Small intestine (tissue), 7 donors: ENCODE measurements around the gene SLC17A8. TPM values are rescaled to one million over a fixed set of nuclear protein-coding genes. Genes with fewer than 3 reads are reported as not detected.

Source experiments
- DNase-seq, 2 donors: peaks; one replicate each; pipeline versions ENCODE4 v3.0.0 to v3.0.0-alpha.2; 2013
- FAIRE-seq: peaks from 2 replicates; lab custom pipeline; 2012; peaks lifted over from hg19 to GRCh38; lab: Jason Lieb, UNC
- H3K27ac ChIP-seq, 3 donors: one replicate each; pipeline ENCODE4 v1.5.1; 2013; ENCODE audit warnings: low read length in 2 of 3, mild to moderate bottlenecking in 2 of 3, control low read depth in 1 of 3, inconsistent platforms in 1 of 3, low read depth in 1 of 3, moderate library complexity in 1 of 3
- H3K27me3 ChIP-seq, 3 donors: one replicate each; pipeline ENCODE4 v1.6.1; 2013; ENCODE audit warnings: low read length in 3 of 3, inconsistent platforms in 1 of 3; ENCODE audit not compliant: control insufficient read depth in 3 of 3, insufficient read depth in 3 of 3
- H3K36me3 ChIP-seq, 3 donors: one replicate each; pipeline ENCODE4 v1.6.1; 2013; ENCODE audit warnings: low read length in 3 of 3, inconsistent platforms in 1 of 3, low read depth in 1 of 3, mild to moderate bottlenecking in 1 of 3, moderate library complexity in 1 of 3; ENCODE audit not compliant: control insufficient read depth in 3 of 3, insufficient read depth in 2 of 3
- H3K4me1 ChIP-seq, 3 donors: one replicate each; pipeline ENCODE4 v1.6.1; 2013; ENCODE audit warnings: low read length in 2 of 3, inconsistent platforms in 1 of 3, low read depth in 1 of 3, mild to moderate bottlenecking in 1 of 3, moderate library complexity in 1 of 3; ENCODE audit not compliant: control insufficient read depth in 3 of 3, insufficient read depth in 2 of 3
- H3K4me3 ChIP-seq, 3 donors: one replicate each; pipeline ENCODE4 v1.5.1; 2013; ENCODE audit warnings: low read length in 3 of 3, control low read depth in 1 of 3, inconsistent platforms in 1 of 3, low read depth in 1 of 3, mild to moderate bottlenecking in 1 of 3, moderate library complexity in 1 of 3
- H3K9me3 ChIP-seq, 2 donors: one replicate each; pipeline ENCODE4 v1.6.1; 2013; ENCODE audit warnings: low read depth in 1 of 2, low read length in 1 of 2; ENCODE audit not compliant: control insufficient read depth in 2 of 2, insufficient read depth in 1 of 2
- WGBS, 3 donors: extraction: QIAGEN DNeasy Blood & Tissue Kit; methylation state at CpG; one replicate each; pipeline ENCODE4 v1.1.7; 2013; 5-methylcytosine and 5-hydroxymethylcytosine counted together
- polyA plus RNA-seq, 4 donors: library from polyadenylated mRNA; stranded (reverse) in 3 of 4; unstranded in 1 of 4; fragments of 200-250 nt in 3 of 4; fragments of 120-200 nt in 1 of 4; gene quantifications; one replicate each; pipeline versions ENCODE4 v1.2.1 to v1.2.3, GENCODE V29; 2013
- donor health status: healthy with polysubstance abuse.
- donor health status: control.
- donor health status: control.
- donor health status: Bipolar disorder and iron deficiency.
- donor health status: healthy.

SLC17A8 gene
- polyA plus RNA-seq, 4 donors, result 0.22 to 5.6 (median 1.6) TPM

DNA sequence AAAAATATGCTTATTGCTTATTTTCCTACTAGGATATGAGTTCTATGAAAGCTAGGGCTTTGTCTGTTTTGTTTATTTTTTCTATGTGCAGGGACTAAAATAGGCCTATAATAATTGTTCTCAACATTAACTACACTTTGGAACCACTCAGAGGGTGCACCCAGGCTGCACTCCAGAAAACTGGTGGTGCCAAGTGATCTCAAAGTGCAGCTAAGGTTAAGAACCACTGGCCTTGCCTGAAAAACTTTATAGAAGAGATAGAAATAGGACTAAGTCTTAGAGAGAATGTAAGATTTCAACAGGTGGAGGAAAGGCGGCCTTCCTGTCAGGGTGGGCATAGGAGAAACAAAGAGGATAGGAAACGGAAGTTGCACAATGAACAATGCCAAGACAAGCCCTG is 79.1 kb downstream of the SLC17A8 start:
- 49 to 65% (median 51%) methylated on average over 2 of the region's 2 CpGs for WGBS, 3 donors
- Histone ChIP-seq H3K4me3 (no peak overlapping the region), H3K4me1 (peaks cover 2 to 38% (median 2%) of the 10 kb centered on the region in 3 donors), H3K27me3 (no peaks in the 10 kb centered on the region), H3K27ac (peak overlapping the region in 2 of 3 donors; percentile 14 to 33), H3K9me3 (peaks cover 0 to 9% of the 10 kb centered on the region in 2 donors), H3K36me3 (no peaks in the 10 kb centered on the region)
- DNase-seq (peak in 1 of 2 donors; percentile 57), FAIRE-seq (no peak)

DNA sequence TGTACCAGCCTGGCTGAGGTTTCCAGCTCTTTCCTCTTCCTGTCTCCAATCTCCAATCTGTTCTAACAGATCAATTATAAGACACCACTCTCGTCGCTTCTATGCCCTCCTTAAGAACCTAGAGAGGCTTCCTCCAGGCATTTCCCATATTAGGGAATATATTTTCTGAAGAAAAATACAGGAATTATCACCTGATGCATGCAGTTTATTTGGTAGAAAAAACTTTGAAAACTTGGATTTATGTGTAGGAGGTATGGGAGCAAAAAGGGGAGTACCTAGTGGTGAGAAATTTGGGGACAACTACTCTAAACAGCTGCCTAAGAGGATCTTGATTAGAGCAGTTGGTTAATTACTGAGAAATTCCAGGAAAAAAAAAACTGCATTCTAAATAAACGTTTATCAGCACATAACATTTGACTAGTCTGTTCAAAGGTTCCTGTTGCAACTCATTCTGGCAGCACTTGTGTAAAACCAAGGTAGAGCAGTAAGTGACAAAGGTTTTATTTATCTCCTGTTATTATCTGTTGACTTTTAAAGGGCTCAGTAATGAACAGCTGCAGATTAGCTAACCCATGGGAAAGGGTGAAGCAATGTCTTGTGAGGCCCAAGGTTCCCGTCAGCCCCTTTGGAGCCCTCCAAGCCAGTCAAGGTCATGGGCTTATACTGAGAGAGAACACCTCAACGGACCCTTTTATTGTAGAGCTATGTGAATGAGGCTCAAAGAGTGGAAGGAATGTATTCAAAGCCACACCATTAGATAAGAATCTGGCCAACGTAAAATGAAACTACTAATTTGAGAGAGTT is 80.4 kb downstream of the SLC17A8 start:
- DNase-seq (peak; percentile 90 to 93), FAIRE-seq (no peak)
- H3K4me1 ChIP-seq, result peaks cover 2 to 40% (median 2%) of the 10 kb centered on the region in 3 donors
- peaks cover 0 to 4% of the 10 kb centered on the region in 2 donors for H3K9me3 ChIP-seq
- no peak overlapping the region for H3K4me3 ChIP-seq
- no peaks in the 10 kb centered on the region for H3K36me3 ChIP-seq
- WGBS, 3 donors, result 10 to 44% (median 24%) methylated on average over 6 of the region's 6 CpGs
- H3K27me3 ChIP-seq, result no peaks in the 10 kb centered on the region
- peak overlapping the region; percentile 72 to 79 (median 73) for H3K27ac ChIP-seq

DNA sequence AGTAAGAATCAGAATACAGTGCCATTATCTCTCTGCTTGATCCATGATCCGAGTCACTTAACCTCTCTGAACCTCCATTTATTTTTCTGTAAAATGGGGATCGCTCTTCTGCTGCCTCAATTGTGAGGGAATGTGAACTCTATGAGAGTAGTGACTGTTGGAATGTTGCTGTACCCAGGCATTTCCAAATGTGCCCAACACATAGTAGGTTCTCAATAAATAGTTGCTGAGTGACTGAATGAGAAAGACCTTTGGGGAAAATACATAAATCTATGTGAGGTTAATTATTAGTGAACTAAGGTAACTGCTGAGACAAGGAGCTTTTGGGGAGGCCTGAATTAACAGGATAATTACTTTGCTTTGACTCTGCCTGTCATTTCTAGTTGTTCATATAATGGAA is 82.9 kb downstream of the SLC17A8 start:
- Histone ChIP-seq H3K27me3 (no peaks in the 10 kb centered on the region), H3K36me3 (no peaks in the 10 kb centered on the region), H3K4me1 (peaks cover 2 to 40% (median 2%) of the 10 kb centered on the region in 3 donors), H3K9me3 (no peaks in the 10 kb centered on the region), H3K4me3 (no peak overlapping the region), H3K27ac (peak overlapping the region in 1 of 3 donors; percentile 60)
- 85 to 86% (median 85%) methylated on average over 2 of the region's 2 CpGs for WGBS, 3 donors
- FAIRE-seq (no peak), DNase-seq (no peak)

DNA sequence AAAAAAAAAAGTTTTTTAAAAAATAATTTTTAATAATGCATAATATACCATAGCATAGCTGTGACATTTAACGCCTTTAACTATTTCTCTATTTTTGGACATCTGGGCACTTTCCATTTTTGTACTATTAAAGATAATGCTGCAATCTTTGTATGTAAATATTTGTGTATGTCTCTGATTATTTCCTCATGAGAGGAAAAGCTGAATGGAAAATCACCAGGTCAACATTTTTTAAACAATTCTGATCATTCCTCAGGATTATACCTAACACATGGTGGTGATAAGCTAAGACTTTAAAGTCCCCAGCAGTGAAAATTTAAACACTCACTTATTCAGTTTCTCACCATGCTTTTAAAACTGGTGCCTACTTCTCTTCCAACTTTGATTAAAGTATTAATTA is 85.5 kb downstream of the SLC17A8 start:
- 86 to 98% (median 89%) methylated on average over 1 of the region's 1 CpG for WGBS, 3 donors
- DNase-seq (no peak), FAIRE-seq (no peak)
- no peaks in the 10 kb centered on the region for H3K9me3 ChIP-seq
- H3K4me3 ChIP-seq, result no peak overlapping the region
- H3K4me1 ChIP-seq, result peaks cover 0 to 31% (median 0%) of the 10 kb centered on the region in 3 donors
- no peak overlapping the region for H3K27ac ChIP-seq
- H3K27me3 ChIP-seq, result no peaks in the 10 kb centered on the region
- no peaks in the 10 kb centered on the region for H3K36me3 ChIP-seq

DNA sequence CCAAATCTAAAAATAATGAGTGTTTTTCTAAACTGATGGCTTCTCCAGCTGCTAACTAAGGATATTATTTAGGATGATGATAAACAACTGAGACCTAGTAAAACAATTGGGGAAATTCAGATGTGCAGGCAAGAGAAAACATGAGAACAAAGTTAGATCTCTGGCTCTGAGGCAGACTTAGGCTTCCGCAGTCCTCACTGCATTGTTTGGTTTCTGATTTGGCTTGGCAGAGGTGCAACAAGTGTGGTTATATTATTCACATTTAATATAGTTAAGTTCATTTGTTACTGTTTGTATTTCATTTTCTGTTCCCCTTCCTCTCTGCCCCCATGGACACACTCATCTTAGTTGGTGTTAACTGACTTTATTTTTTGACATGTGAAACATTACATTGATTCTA is 86.6 kb downstream of the SLC17A8 start:
- no peaks in the 10 kb centered on the region for H3K9me3 ChIP-seq
- no peak overlapping the region for H3K4me3 ChIP-seq
- WGBS, 3 donors, result 79 to 83% (median 83%) methylated on average over 1 of the region's 1 CpG
- DNase-seq, result no peak
- H3K27ac ChIP-seq, result no peak overlapping the region
- H3K36me3 ChIP-seq, result no peaks in the 10 kb centered on the region
- no peaks in the 10 kb centered on the region for H3K27me3 ChIP-seq
- H3K4me1 ChIP-seq, result peaks cover 0 to 27% (median 0%) of the 10 kb centered on the region in 3 donors
- FAIRE-seq, result no peak

GRCh38 chr12:100445081-100445481 is 88.2 kb downstream of the SLC17A8 start:
- H3K4me3 ChIP-seq, result no peak overlapping the region
- peak overlapping the region in 1 of 3 donors; percentile 25 for H3K27ac ChIP-seq
- no peaks in the 10 kb centered on the region for H3K27me3 ChIP-seq
- H3K36me3 ChIP-seq, result no peaks in the 10 kb centered on the region
- H3K9me3 ChIP-seq, result no peaks in the 10 kb centered on the region
- DNase-seq, result peak in 1 of 2 donors; percentile 77
- 63 to 69% (median 64%) methylated on average over 4 of the region's 4 CpGs for WGBS, 3 donors
- peaks cover 0 to 29% (median 0%) of the 10 kb centered on the region in 3 donors for H3K4me1 ChIP-seq
- FAIRE-seq, result no peak

- H3K27me3 ChIP-seq, result peaks cover 0 to 3% (median 0%) of the 10 kb centered on the region in 3 donors
- H3K27ac ChIP-seq, result no peak overlapping the region
- 31 to 69% (median 57%) methylated on average over 3 of the region's 3 CpGs for WGBS, 3 donors
- no peak for DNase-seq
- peaks cover 0 to 19% (median 0%) of the 10 kb centered on the region in 3 donors for H3K4me1 ChIP-seq
- no peak overlapping the region for H3K4me3 ChIP-seq
- H3K9me3 ChIP-seq, result no peaks in the 10 kb centered on the region
- no peak for FAIRE-seq
- no peaks in the 10 kb centered on the region for H3K36me3 ChIP-seq
Measured at GRCh38 chr12:100447381-100447780, 90.5 kb downstream of the SLC17A8 start.

GRCh38 chr12:100448656-100449055 is 91.8 kb downstream of the SLC17A8 start:
- Histone ChIP-seq H3K27me3 (peaks cover 0 to 3% (median 0%) of the 10 kb centered on the region in 3 donors), H3K4me1 (peaks cover 0 to 19% (median 0%) of the 10 kb centered on the region in 3 donors), H3K36me3 (no peaks in the 10 kb centered on the region), H3K27ac (no peak overlapping the region), H3K9me3 (no peaks in the 10 kb centered on the region), H3K4me3 (no peak overlapping the region)
- DNase-seq (no peak), FAIRE-seq (no peak)
- WGBS, 3 donors, result 59 to 90% (median 81%) methylated on average over 1 of the region's 1 CpG
